Body of pancreas (tissue), 4 donors: ENCODE results near the gene SPA17. TPM values are rescaled to one million over a fixed set of nuclear protein-coding genes. Genes with fewer than 3 reads are reported as not detected.

Experiments
- ATAC-seq: fragments of 150-250 bp; one replicate; pipeline ENCODE4 v1.9.1; 2016
- DNase-seq, 4 donors: peaks; one replicate each; pipeline ENCODE4 v3.0.0-alpha.2; 2019
- H3K27ac ChIP-seq, 4 donors: fragments of 200-600 bp; sonication (generic); 1 replicate in 3 of 4; 2 replicates in 1 of 4; pipeline versions ENCODE4 v1.5.1 to v1.6.1; 2016 to 2019; ENCODE audit warnings: mild to moderate bottlenecking in 1 of 4, mixed read lengths in 1 of 4, moderate library complexity in 1 of 4
- H3K27me3 ChIP-seq, 2 donors: fragments of 200-600 bp; sonication (generic); one replicate each; pipeline ENCODE4 v1.6.0; 2016; ENCODE audit warnings: mild to moderate bottlenecking in 1 of 2
- H3K36me3 ChIP-seq, 2 donors: fragments of 200-600 bp; sonication (generic); replicated peaks in 1 of 2; 2 replicates each; pipeline ENCODE4 v1.5.1; 2016; ENCODE audit warnings: low read depth in 2 of 2; ENCODE audit not compliant: insufficient read depth in 1 of 2
- H3K4me1 ChIP-seq: fragments of 200-600 bp; sonication (generic); one replicate; pipeline ENCODE4 v1.6.0; 2016
- H3K4me3 ChIP-seq, 2 donors: fragments of 200-600 bp; sonication (generic); 1 replicate in 1 of 2; 2 replicates in 1 of 2; pipeline ENCODE4 v1.5.1; 2016 to 2019
- H3K9me3 ChIP-seq, 3 donors: fragments of 200-600 bp; sonication (generic); 1 replicate in 2 of 3; 2 replicates in 1 of 3; pipeline ENCODE4 v1.5.1; 2016
- POLR2A ChIP-seq, 3 donors: fragments of 450-650 bp; IDR thresholded peaks; one replicate each; pipeline ENCODE4 v1.6.1; 2016; ENCODE audit warnings: antibody characterized with exemption in 3 of 3, mild to moderate bottlenecking in 2 of 3
- WGBS, 2 donors: methylation state at CpG; one replicate each; pipeline ENCODE4 v1.1.5; 2017; 5-methylcytosine and 5-hydroxymethylcytosine counted together
- intact Hi-C: fragments of 100-400 bp; cut with DNase I; formaldehyde crosslinking; loops from one replicate; pipeline ENCODE4 v1.15.1; 2023
- total RNA-seq, 2 donors: library from RNA; depleted of rRNA; stranded (reverse); fragments of >200 nt; gene quantifications; one replicate each; pipeline ENCODE4 v1.1.0, GENCODE V29; 2016
- TF ChIP-seq, protein P1 (sequence below), 7 experiments: fragments of 450-650 bp in 4 of 7; fragments of 200-600 bp in 3 of 7; sonication (generic) in 3 of 7; IDR thresholded peaks; one replicate each; pipeline ENCODE4 v1.5.1; 2016 to 2019; ENCODE audit warnings: antibody characterized with exemption in 7 of 7

Gene SPA17
- 1 to 10 TPM; 1.3 to 2.6 TPM for total RNA-seq

DNA sequence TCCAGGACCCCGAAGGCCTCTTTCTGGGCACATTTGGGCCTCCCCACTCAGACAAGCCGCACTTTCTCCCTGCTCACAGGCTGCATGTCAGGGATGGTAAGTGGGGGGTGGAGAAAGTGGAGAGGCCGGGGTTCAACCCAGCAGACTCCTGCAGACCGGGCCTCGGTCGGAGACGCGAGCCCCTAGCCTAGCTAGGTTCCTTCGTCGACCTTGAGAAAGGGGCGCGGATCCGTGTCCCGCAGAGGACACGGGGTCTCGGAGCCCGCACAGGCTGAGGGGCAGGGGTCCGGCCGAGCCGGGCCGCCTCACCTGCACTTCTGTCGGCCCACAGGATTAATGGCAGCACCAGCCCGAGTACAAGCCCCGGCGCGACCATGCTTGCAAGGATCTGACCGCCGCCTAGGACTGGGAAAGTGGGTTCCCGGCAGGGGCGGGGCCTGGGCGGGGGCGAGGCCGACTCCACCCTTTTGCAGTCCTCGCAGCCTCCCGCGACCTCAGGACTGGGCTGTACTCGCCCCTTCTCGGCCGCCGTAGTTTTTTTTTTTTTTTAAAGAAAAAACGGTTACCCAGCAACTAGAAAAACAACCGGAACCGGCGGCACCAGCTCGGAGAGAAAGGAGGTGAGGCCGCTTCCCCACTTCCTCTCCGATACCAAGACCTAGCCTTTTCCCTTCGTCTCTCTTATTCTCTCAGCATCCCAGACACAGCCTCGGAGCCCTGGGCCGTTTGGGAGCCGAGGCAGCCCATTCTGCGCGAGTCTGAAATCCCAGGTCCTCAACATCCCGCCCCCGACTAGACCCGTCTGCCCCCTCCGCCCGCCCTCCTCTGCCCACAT lies at the start of gene SPA17, which contains the start of gene SIAE:
TSS of gene SPA17 (plus strand) at position 572 of the 835 bp plus-strand sequence. CDS start 1,361 bp downstream, outside the sequence.
TSS of gene SIAE (minus strand) at position 407 of the 835 bp plus-strand sequence. CDS start at position 376, 31 bp downstream.
- H3K27me3 ChIP-seq: no peaks in the 10 kb centered on the region
- H3K9me3 ChIP-seq: no peaks in the 10 kb centered on the region
- peak; percentile 95 to 96 (median 96) for DNase-seq
- 0% methylated on average over 38 to 58 of the region's 58 CpGs for whole genome bisulfite sequencing, 2 donors
- H3K27ac ChIP-seq: peak within 1 kb of the TSS in 3 of 4 donors; percentile 71 to 87 (median 78)
- peaks cover 14% of the 10 kb centered on the region for H3K4me1 ChIP-seq
- TF ChIP-seq POLR2A (IDR thresholded peaks at IDR 0.05): peak in 2 of 3 donors; percentile 69 to 70
- TF ChIP-seq, protein P1, sequence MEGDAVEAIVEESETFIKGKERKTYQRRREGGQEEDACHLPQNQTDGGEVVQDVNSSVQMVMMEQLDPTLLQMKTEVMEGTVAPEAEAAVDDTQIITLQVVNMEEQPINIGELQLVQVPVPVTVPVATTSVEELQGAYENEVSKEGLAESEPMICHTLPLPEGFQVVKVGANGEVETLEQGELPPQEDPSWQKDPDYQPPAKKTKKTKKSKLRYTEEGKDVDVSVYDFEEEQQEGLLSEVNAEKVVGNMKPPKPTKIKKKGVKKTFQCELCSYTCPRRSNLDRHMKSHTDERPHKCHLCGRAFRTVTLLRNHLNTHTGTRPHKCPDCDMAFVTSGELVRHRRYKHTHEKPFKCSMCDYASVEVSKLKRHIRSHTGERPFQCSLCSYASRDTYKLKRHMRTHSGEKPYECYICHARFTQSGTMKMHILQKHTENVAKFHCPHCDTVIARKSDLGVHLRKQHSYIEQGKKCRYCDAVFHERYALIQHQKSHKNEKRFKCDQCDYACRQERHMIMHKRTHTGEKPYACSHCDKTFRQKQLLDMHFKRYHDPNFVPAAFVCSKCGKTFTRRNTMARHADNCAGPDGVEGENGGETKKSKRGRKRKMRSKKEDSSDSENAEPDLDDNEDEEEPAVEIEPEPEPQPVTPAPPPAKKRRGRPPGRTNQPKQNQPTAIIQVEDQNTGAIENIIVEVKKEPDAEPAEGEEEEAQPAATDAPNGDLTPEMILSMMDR (IDR thresholded peaks at IDR 0.05): no peak
- intact Hi-C loops: no loop called here
- H3K36me3 ChIP-seq: no peaks in the 10 kb centered on the region
- peak within 1 kb of the TSS; percentile 47 to 81 for H3K4me3 ChIP-seq
- peak; percentile 97 for ATAC-seq

DNA sequence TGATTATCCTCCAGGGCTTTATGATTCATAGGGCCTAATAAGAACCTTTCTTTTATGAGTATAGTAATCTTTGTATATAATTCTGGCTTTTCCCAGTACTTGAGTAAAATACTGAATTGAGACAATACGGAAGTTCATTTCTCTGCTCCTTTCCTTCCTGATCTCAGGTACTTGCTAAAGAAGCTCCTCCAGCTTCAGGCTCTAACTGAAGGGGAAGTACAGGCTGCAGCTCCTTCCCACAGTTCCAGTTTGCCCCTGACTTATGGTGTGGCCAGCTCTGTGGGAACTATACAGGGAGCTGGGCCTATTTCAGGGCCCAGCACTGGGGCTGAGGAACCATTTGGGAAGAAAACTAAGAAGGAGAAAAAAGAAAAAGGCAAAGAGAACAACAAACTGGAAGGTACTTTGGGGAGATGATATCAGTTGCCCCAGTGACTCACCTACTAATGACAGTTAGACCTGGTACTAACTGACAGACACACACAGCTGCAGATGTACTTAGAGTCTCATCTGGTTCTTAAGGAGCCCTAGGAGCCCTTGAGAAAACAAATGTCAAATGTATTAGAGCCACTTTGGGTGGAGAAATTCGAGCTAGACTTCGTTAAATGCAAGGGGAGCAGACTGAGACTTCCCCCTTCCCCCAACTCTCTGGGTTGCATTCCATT lies 48.1 kb upstream of the SPA17 start:
- no peak for TF ChIP-seq POLR2A (IDR thresholded peaks at IDR 0.05)
- TF ChIP-seq, protein P1 (IDR thresholded peaks at IDR 0.05): no peak
- WGBS, 2 donors: 86 to 93% methylated on average over 3 of the region's 3 CpGs
- Histone ChIP-seq H3K27me3 (no peaks in the 10 kb centered on the region), H3K4me3 (no peak overlapping the region), H3K27ac (no peak overlapping the region), H3K9me3 (no peaks in the 10 kb centered on the region), H3K4me1 (peaks cover 18% of the 10 kb centered on the region), H3K36me3 (peaks cover 0 to 10% of the 10 kb centered on the region in 2 donors)
- ATAC-seq (no peak), DNase-seq (no peak)
- intact Hi-C loops: no loop called here

DNA sequence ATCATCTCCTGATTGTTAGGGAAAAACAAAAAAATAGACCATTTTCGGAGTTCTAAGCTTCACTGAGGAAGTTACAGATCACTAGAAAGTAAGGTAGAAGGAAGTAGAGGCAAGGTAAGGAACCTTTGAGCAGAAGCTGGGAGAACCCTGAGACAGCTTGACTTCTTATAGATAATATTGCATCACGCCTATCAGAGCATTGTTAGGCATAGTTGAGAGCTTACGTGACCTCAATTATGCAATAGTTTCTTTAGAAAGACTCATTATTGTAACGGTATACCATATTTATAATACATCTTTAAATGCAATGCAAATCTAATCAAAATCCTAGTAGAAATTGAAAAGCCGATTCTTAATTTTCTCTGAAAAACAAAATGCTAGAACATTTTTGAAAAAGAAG lies 46.2 kb upstream of the SPA17 start:
- Histone ChIP-seq H3K27ac (no peak overlapping the region), H3K27me3 (no peaks in the 10 kb centered on the region), H3K4me1 (peaks cover 13% of the 10 kb centered on the region), H3K36me3 (peaks cover 7 to 27% of the 10 kb centered on the region in 2 donors), H3K9me3 (no peaks in the 10 kb centered on the region), H3K4me3 (no peak overlapping the region)
- TF ChIP-seq POLR2A (IDR thresholded peaks at IDR 0.05): no peak
- TF ChIP-seq, protein P1 (IDR thresholded peaks at IDR 0.05): no peak
- DNase-seq: no peak
- intact Hi-C loops: no loop called here
- ATAC-seq: no peak
- WGBS, 2 donors: 82 to 93% methylated on average over 5 of the region's 5 CpGs

DNA sequence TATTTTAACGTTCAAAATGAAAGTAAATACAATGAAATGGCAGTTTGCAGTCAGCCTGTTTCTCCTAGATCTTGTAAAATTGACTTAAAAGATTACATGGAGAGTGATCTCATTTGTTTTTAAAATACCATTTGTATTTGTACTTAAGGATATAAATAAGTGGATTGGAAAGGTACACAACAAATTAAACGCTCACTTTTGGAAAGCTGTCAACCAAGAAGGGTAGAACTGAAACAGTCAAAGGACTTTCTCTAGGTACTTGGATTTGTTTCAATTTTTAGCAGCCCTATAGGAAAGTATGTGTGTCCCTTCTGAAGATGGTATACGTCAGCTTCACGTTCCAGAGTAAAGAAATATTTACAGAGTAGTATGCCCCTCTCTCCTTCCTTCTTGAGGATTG lies 43.7 kb upstream of the SPA17 start:
- DNase-seq: no peak
- H3K4me1 ChIP-seq: no peaks in the 10 kb centered on the region
- H3K27ac ChIP-seq: no peak overlapping the region
- peaks cover 10 to 34% of the 10 kb centered on the region in 2 donors for H3K36me3 ChIP-seq
- TF ChIP-seq, protein P1 (IDR thresholded peaks at IDR 0.05): no peak
- no peak for TF ChIP-seq POLR2A (IDR thresholded peaks at IDR 0.05)
- H3K9me3 ChIP-seq: no peaks in the 10 kb centered on the region
- WGBS, 2 donors: 70 to 72% methylated on average over 4 of the region's 4 CpGs
- no peak overlapping the region for H3K4me3 ChIP-seq
- intact Hi-C loops: no loop called here
- no peaks in the 10 kb centered on the region for H3K27me3 ChIP-seq
- ATAC-seq: no peak
